Mononuclear cell (primary cell): ENCODE measurements around the gene ZNF646. TPM values are rescaled to one million over a fixed set of nuclear protein-coding genes. Genes with fewer than 3 reads are reported as not detected.

Experiments used
- H3K27me3 ChIP-seq: 2 replicates; pipeline ENCODE4 v1.6.0; 2011; ENCODE audit warnings: low read length, control low read depth; ENCODE audit not compliant: insufficient read depth
- H3K4me1 ChIP-seq: 2 replicates; pipeline ENCODE4 v1.5.1; 2011; ENCODE audit warnings: mild to moderate bottlenecking, low read length, control low read depth; ENCODE audit not compliant: insufficient read depth
- H3K4me3 ChIP-seq: 2 replicates; pipeline ENCODE4 v1.5.1; 2011; ENCODE audit warnings: mild to moderate bottlenecking, low read length, moderate library complexity
- H3K9me3 ChIP-seq: 2 replicates; pipeline ENCODE4 v1.5.1; 2011; ENCODE audit warnings: low read depth, mild to moderate bottlenecking, control low read depth, low read length
- total RNA-seq: library from RNA; depleted of rRNA; stranded (reverse); fragments of >200 nt; gene quantifications from one replicate; pipeline ENCODE4 v1.2.3, GENCODE V29; 2012

ZNF646 gene
- total RNA-seq, 1 donor = 9.6 TPM

- no peaks in the 10 kb centered on the region for H3K27me3 ChIP-seq
- no peaks in the 10 kb centered on the region for H3K9me3 ChIP-seq
- H3K4me3 ChIP-seq = no peak overlapping the region
- H3K4me1 ChIP-seq = peaks cover 7% of the 10 kb centered on the region
Measured at GRCh38 chr16:31055613-31056012, 18.6 kb upstream of the ZNF646 start.

- Histone ChIP-seq H3K9me3 (no peaks in the 10 kb centered on the region), H3K4me1 (peaks cover 36% of the 10 kb centered on the region), H3K4me3 (no peak overlapping the region), H3K27me3 (no peaks in the 10 kb centered on the region)
Measured at GRCh38 chr16:31061126-31061812, 13.0 kb upstream of the ZNF646 start.

- Histone ChIP-seq H3K27me3 (no peaks in the 10 kb centered on the region), H3K4me1 (peaks cover 40% of the 10 kb centered on the region), H3K4me3 (no peak overlapping the region), H3K9me3 (no peaks in the 10 kb centered on the region)
Measured at GRCh38 chr16:31061813-31062440, 12.3 kb upstream of the ZNF646 start.

- H3K4me1 ChIP-seq = peaks cover 40% of the 10 kb centered on the region
- no peak overlapping the region for H3K4me3 ChIP-seq
- H3K27me3 ChIP-seq = no peaks in the 10 kb centered on the region
Measured at GRCh38 chr16:31063495-31063842, 10.8 kb upstream of the ZNF646 start.

GRCh38 chr16:31063843-31064611 is 10.2 kb upstream of the ZNF646 start:
- Histone ChIP-seq H3K27me3 (no peaks in the 10 kb centered on the region), H3K4me1 (peaks cover 40% of the 10 kb centered on the region), H3K9me3 (no peaks in the 10 kb centered on the region), H3K4me3 (no peak overlapping the region)

More at GRCh38 chr16:31063495-31063842, 10.8 kb upstream of the ZNF646 start:
- H3K9me3 ChIP-seq = no peaks in the 10 kb centered on the region

GRCh38 chr16:31064882-31065461 is 9.2 kb upstream of the ZNF646 start:
- no peaks in the 10 kb centered on the region for H3K27me3 ChIP-seq
- H3K4me3 ChIP-seq = no peak overlapping the region
- no peaks in the 10 kb centered on the region for H3K9me3 ChIP-seq
- H3K4me1 ChIP-seq = peaks cover 40% of the 10 kb centered on the region

- Histone ChIP-seq H3K4me1 (peaks cover 42% of the 10 kb centered on the region), H3K4me3 (no peak overlapping the region), H3K9me3 (no peaks in the 10 kb centered on the region)
Measured at GRCh38 chr16:31067342-31067741, 6.9 kb upstream of the ZNF646 start.

GRCh38 chr16:31071861-31072260 is 2.4 kb upstream of the ZNF646 start:
- peaks cover 31% of the 10 kb centered on the region for H3K4me1 ChIP-seq
- H3K9me3 ChIP-seq = no peaks in the 10 kb centered on the region
- no peaks in the 10 kb centered on the region for H3K27me3 ChIP-seq
- H3K4me3 ChIP-seq = no peak overlapping the region

More at GRCh38 chr16:31067342-31067741, 6.9 kb upstream of the ZNF646 start:
- no peaks in the 10 kb centered on the region for H3K27me3 ChIP-seq

GRCh38 chr16:31072540-31073141 is 1.6 kb upstream of the ZNF646 start:
- Histone ChIP-seq H3K27me3 (no peaks in the 10 kb centered on the region), H3K4me1 (peaks cover 31% of the 10 kb centered on the region), H3K4me3 (peak overlapping the region; percentile 79), H3K9me3 (no peaks in the 10 kb centered on the region)

GRCh38 chr16:31073142-31073969 is 866 bp upstream of the ZNF646 start:
- H3K27me3 ChIP-seq = no peaks in the 10 kb centered on the region
- H3K4me1 ChIP-seq = peaks cover 31% of the 10 kb centered on the region
- H3K9me3 ChIP-seq = no peaks in the 10 kb centered on the region
- peak overlapping the region; percentile 79 for H3K4me3 ChIP-seq

GRCh38 chr16:31074814-31075183 is 577 bp downstream of the ZNF646 start:
- H3K4me3 ChIP-seq = peak overlapping the region; percentile 79

GRCh38 chr16:31076319-31076718 is 2.1 kb downstream of the ZNF646 start:
- Histone ChIP-seq H3K27me3 (no peaks in the 10 kb centered on the region), H3K4me1 (peaks cover 38% of the 10 kb centered on the region), H3K9me3 (no peaks in the 10 kb centered on the region), H3K4me3 (no peak overlapping the region)

More at GRCh38 chr16:31074814-31075183, 577 bp downstream of the ZNF646 start:
- Histone ChIP-seq H3K9me3 (no peaks in the 10 kb centered on the region), H3K4me1 (peaks cover 38% of the 10 kb centered on the region), H3K27me3 (no peaks in the 10 kb centered on the region)

- Histone ChIP-seq H3K9me3 (no peaks in the 10 kb centered on the region), H3K27me3 (no peaks in the 10 kb centered on the region), H3K4me3 (no peak overlapping the region), H3K4me1 (peaks cover 33% of the 10 kb centered on the region)
Measured at GRCh38 chr16:31077024-31077423, 2.8 kb downstream of the ZNF646 start.
